Measurements from ENCODE around the gene DFFA. TPM values are rescaled to one million over a fixed set of nuclear protein-coding genes. Genes with fewer than 3 reads are reported as not detected.
"Not testable (repeated sequence)": the region's sequence is repeated elsewhere in the genome, so short reads cannot be mapped to it uniquely, and the experiment has no call there.

The DFFA gene
- total RNA-seq, 1 experiment from 2014 or later: 86.5 TPM

DNA sequence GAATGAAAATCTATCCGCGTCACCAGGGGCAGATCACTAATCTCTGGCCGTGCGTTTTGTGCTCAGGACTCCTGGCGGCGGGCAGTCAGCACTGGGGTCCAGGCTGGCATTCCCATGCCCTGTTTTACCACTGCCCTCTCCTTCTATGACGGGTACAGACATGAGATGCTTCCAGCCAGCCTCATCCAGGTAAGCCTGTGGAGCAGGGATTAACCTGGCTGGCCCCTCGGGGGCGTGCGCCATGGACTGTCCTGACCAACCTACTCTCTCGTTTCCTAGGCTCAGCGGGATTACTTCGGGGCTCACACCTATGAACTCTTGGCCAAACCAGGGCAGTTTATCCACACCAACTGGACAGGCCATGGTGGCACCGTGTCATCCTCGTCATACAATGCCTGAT, 53.0 kb downstream of the DFFA start (continued):
- TF ChIP-seq, protein P1, sequence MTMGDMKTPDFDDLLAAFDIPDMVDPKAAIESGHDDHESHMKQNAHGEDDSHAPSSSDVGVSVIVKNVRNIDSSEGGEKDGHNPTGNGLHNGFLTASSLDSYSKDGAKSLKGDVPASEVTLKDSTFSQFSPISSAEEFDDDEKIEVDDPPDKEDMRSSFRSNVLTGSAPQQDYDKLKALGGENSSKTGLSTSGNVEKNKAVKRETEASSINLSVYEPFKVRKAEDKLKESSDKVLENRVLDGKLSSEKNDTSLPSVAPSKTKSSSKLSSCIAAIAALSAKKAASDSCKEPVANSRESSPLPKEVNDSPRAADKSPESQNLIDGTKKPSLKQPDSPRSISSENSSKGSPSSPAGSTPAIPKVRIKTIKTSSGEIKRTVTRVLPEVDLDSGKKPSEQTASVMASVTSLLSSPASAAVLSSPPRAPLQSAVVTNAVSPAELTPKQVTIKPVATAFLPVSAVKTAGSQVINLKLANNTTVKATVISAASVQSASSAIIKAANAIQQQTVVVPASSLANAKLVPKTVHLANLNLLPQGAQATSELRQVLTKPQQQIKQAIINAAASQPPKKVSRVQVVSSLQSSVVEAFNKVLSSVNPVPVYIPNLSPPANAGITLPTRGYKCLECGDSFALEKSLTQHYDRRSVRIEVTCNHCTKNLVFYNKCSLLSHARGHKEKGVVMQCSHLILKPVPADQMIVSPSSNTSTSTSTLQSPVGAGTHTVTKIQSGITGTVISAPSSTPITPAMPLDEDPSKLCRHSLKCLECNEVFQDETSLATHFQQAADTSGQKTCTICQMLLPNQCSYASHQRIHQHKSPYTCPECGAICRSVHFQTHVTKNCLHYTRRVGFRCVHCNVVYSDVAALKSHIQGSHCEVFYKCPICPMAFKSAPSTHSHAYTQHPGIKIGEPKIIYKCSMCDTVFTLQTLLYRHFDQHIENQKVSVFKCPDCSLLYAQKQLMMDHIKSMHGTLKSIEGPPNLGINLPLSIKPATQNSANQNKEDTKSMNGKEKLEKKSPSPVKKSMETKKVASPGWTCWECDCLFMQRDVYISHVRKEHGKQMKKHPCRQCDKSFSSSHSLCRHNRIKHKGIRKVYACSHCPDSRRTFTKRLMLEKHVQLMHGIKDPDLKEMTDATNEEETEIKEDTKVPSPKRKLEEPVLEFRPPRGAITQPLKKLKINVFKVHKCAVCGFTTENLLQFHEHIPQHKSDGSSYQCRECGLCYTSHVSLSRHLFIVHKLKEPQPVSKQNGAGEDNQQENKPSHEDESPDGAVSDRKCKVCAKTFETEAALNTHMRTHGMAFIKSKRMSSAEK (CRISPR knock-in tag; IDR thresholded peaks at IDR 0.05; ENCODE audit: borderline replicate concordance): no peak
- TF ChIP-seq TCF7 (CRISPR knock-in tag; IDR thresholded peaks at IDR 0.05; ENCODE audit: low read depth) (no peak), MXD4 (CRISPR knock-in tag; IDR thresholded peaks at IDR 0.05; ENCODE audit: borderline replicate concordance) (no peak)

GRCh38 chr1:10418741-10419140, 53.6 kb downstream of the DFFA start:
- H3K27ac Mint-ChIP-seq; ATAC-seq; H3K4me3 Mint-ChIP-seq; CTCF ChIA-PET; POLR2A ChIA-PET; DNase-seq (ENCODE audit: low spot score); H3K9me3 Mint-ChIP-seq; H3K4me1 Mint-ChIP-seq; H3K27me3 Mint-ChIP-seq (ENCODE audit: low read depth): not testable (repeated sequence)
- peaks cover 67% of the 10 kb centered on the region for H3K36me3 Mint-ChIP-seq

GRCh38 chr1:10415967-10416366, 56.4 kb downstream of the DFFA start:
- POLR2A ChIA-PET; DNase-seq (ENCODE audit: low spot score); H3K4me3 Mint-ChIP-seq; H3K27me3 Mint-ChIP-seq (ENCODE audit: low read depth); H3K9me3 Mint-ChIP-seq; ATAC-seq; H3K4me1 Mint-ChIP-seq: not testable (repeated sequence)
- CTCF ChIA-PET: interaction anchor here (0.9 to 1.4 kb wide), 2 partner anchors 8 to 14 kb away, joined by 3 to 5 read pairs; partner anchors contain the start of gene CENPS
- peak; percentile 67; the same call in 1 of the 2 replicates for TF ChIP-seq ZNF121 (CRISPR knock-in tag; IDR thresholded peaks at IDR 0.05)
- Mint-ChIP-seq H3K27ac (peak overlapping the region; percentile 69), H3K36me3 (peaks cover 88% of the 10 kb centered on the region)

GRCh38 chr1:10415211-10415930, 57.0 kb downstream of the DFFA start:
- H3K27me3 Mint-ChIP-seq (ENCODE audit: low read depth): no peaks in the 10 kb centered on the region
- no peak overlapping the region for H3K4me3 Mint-ChIP-seq
- ATAC-seq (no peak), DNase-seq (ENCODE audit: low spot score) (no peak)
- POLR2A ChIA-PET: no interaction called here
- peaks cover 5% of the 10 kb centered on the region; the same call in 1 of the 2 replicates for H3K4me1 Mint-ChIP-seq
- H3K36me3 Mint-ChIP-seq: peaks cover 87% of the 10 kb centered on the region
- H3K9me3 Mint-ChIP-seq: no peaks in the 10 kb centered on the region
- CTCF ChIA-PET: interaction anchor here (0.9 to 1.4 kb wide), 2 partner anchors 9 to 15 kb away, joined by 3 to 5 read pairs; partner anchors contain the start of gene CENPS
- peak overlapping the region; percentile 69 for H3K27ac Mint-ChIP-seq
- TF ChIP-seq ZSCAN18 (CRISPR knock-in tag; IDR thresholded peaks at IDR 0.05): no peak
- no peak for TF ChIP-seq ZNF416 (CRISPR knock-in tag; IDR thresholded peaks at IDR 0.05)
- no peak for TF ChIP-seq ETV6 (CRISPR knock-in tag; IDR thresholded peaks at IDR 0.05)

- TF ChIP-seq ZNF121 (CRISPR knock-in tag; IDR thresholded peaks at IDR 0.05): peak; percentile 91
- no peak for TF ChIP-seq FOXP1 (CRISPR knock-in tag; IDR thresholded peaks at IDR 0.05; ENCODE audit: borderline replicate concordance)
- CTCF ChIA-PET: no interaction called here
- no peaks in the 10 kb centered on the region for H3K27me3 Mint-ChIP-seq (ENCODE audit: low read depth)
- H3K4me1 Mint-ChIP-seq: no peaks in the 10 kb centered on the region
- POLR2A ChIA-PET: no interaction called here
- H3K4me3 Mint-ChIP-seq: no peak overlapping the region
- ATAC-seq (no peak), DNase-seq (ENCODE audit: low spot score) (no peak)
- H3K27ac Mint-ChIP-seq: no peak overlapping the region
- H3K36me3 Mint-ChIP-seq: peaks cover 79% of the 10 kb centered on the region
- H3K9me3 Mint-ChIP-seq: no peaks in the 10 kb centered on the region
Observed at GRCh38 chr1:10407201-10407600, 65.1 kb downstream of the DFFA start.

Other genes with a start within 250 kb of the DFFA start
- gene PGD, start 73.5 kb downstream of the DFFA start, total RNA-seq (2021): 270 to 278 TPM (median 272 TPM) in 3 replicates
- 13.7 to 17.0 TPM (median 13.8 TPM) in 3 replicates for gene CENPS, start 42.1 kb downstream of the DFFA start, total RNA-seq (2021)
- gene CORT, start 22.5 kb downstream of the DFFA start, total RNA-seq (2021): 0.48 to 0.66 TPM (median 0.48 TPM) in 3 replicates
- gene PEX14, start 2.4 kb upstream of the DFFA start, total RNA-seq (2021): 27.3 to 30.5 TPM (median 27.8 TPM) in 3 replicates

All from WTC11 (cell line).